Activated CD8-positive, alpha-beta T cell treated with anti-CD3 and anti-CD28 coated beads for 36 hours (primary cell): ENCODE results near the gene FAM3A. TPM values are rescaled to one million over a fixed set of nuclear protein-coding genes. Genes with fewer than 3 reads are reported as not detected.

Experiments used
- ATAC-seq: fragments of 200-7000 bp; cut with Tn5 transposase; one replicate; pipeline ENCODE4 v1.10.0; 2021; ENCODE audit warnings: mild to moderate bottlenecking, moderate library complexity
- CTCF ChIA-PET: fragments of 350-600 bp; sonication (Branson Sonifier 250); formaldehyde crosslinking; loops from one replicate; lab custom pipeline; 2021; ENCODE audit warnings: antibody characterized with exemption; lab: Charles Lee
- POLR2A ChIA-PET: fragments of 350-600 bp; sonication (Branson Sonifier 250); formaldehyde crosslinking; loops from one replicate; lab custom pipeline; 2021; ENCODE audit warnings: antibody characterized with exemption; lab: Charles Lee
- DNase-seq: peaks from one replicate; pipeline ENCODE4 v3.0.0-alpha.2; 2020
- H3K27ac Mint-ChIP-seq: one replicate; pipeline ENCODE4 v1.8.0; 2021; ENCODE audit warnings: mild to moderate bottlenecking, mixed read lengths
- H3K27me3 Mint-ChIP-seq: one replicate; pipeline ENCODE4 v1.8.0; 2021; ENCODE audit warnings: mixed read lengths
- H3K36me3 Mint-ChIP-seq: one replicate; pipeline ENCODE4 v1.8.0; 2021; ENCODE audit warnings: low read depth, mixed read lengths
- H3K4me1 Mint-ChIP-seq: one replicate; pipeline ENCODE4 v1.8.0; 2021; ENCODE audit warnings: low read depth, mixed read lengths
- H3K4me3 Mint-ChIP-seq: one replicate; pipeline ENCODE4 v1.8.0; 2021; ENCODE audit warnings: mild to moderate bottlenecking, moderate library complexity, mixed read lengths
- H3K9me3 Mint-ChIP-seq: one replicate; pipeline ENCODE4 v1.8.0; 2021; ENCODE audit warnings: mixed read lengths
- intact Hi-C: fragments of 100-400 bp; cut with micrococcal nuclease; formaldehyde crosslinking; loops from one replicate; pipeline ENCODE4 v1.10.0; 2022
- total RNA-seq, 2 experiments: library from RNA; stranded (reverse); gene quantifications; one replicate each; pipeline ENCODE4 v1.2.3, GENCODE V29; 2021
- TF ChIP-seq, protein P1 (sequence below): fragments of 200-600 bp; IDR thresholded peaks from one replicate; pipeline ENCODE4 v1.8.0; 2022; ENCODE audit warnings: antibody characterized with exemption, mild to moderate bottlenecking

Gene FAM3A
- total RNA-seq, 2 experiments from 2014 or later = 27.9 to 31.9 TPM

DNA sequence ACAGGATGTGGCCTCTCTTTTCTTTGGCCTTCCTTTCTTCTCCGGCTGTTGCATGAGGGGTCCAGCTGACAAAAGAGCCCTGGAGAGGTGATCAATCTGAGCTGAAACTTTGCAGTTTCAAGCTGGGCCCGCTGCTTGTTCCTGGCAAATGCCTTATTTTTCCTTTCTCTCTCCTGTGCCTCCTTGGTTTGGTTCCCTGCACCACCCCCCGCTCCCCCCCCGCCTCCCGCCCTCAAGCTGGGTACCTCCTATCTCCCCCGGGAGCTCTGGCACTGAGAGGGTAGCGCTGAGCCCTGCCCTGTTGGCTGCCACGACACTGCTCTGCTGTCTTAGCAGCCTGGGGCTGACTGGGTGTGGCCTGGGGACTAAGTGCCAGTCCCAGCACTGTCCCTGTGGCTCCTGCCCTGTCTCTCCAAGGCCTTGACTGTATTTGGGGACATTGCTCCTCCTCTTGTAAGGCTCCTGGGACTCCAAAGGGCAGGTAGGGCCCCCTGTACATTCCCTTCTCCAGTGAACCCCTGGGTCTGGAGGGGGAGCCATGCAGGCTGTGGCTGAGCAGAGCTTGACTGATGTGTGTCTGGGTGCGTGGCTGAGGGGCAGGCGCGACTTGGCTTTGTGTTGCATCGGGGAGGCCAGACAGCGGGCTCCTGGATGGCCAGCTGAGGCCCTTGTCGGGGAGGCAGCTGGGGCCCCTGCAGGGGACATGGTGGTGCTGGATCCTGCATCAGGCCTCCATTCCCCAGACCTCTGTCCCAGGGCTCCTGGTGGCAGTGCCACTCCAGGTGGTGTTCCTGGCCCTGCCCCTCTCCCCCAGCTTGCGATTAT is 56.9 kb downstream of the FAM3A start:
- Mint-ChIP-seq H3K36me3 (peaks cover 4% of the 10 kb centered on the region), H3K27ac (peak overlapping the region; percentile 49), H3K4me3 (peak overlapping the region; percentile 79), H3K9me3 (no peaks in the 10 kb centered on the region), H3K4me1 (peaks cover 6% of the 10 kb centered on the region), H3K27me3 (no peaks in the 10 kb centered on the region)
- DNase-seq (peak; percentile 22), ATAC-seq (peak; percentile 29)
- ChIA-PET POLR2A (interaction anchor here (1.1 to 2.6 kb wide), 2 partner anchors 47 to 60 kb away, joined by 3 to 8 read pairs; partner anchors contain the start of gene RPL10), CTCF (no interaction called here)
- TF ChIP-seq, protein P1, sequence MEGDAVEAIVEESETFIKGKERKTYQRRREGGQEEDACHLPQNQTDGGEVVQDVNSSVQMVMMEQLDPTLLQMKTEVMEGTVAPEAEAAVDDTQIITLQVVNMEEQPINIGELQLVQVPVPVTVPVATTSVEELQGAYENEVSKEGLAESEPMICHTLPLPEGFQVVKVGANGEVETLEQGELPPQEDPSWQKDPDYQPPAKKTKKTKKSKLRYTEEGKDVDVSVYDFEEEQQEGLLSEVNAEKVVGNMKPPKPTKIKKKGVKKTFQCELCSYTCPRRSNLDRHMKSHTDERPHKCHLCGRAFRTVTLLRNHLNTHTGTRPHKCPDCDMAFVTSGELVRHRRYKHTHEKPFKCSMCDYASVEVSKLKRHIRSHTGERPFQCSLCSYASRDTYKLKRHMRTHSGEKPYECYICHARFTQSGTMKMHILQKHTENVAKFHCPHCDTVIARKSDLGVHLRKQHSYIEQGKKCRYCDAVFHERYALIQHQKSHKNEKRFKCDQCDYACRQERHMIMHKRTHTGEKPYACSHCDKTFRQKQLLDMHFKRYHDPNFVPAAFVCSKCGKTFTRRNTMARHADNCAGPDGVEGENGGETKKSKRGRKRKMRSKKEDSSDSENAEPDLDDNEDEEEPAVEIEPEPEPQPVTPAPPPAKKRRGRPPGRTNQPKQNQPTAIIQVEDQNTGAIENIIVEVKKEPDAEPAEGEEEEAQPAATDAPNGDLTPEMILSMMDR = no peak
- intact Hi-C loops = no loop called here

DNA sequence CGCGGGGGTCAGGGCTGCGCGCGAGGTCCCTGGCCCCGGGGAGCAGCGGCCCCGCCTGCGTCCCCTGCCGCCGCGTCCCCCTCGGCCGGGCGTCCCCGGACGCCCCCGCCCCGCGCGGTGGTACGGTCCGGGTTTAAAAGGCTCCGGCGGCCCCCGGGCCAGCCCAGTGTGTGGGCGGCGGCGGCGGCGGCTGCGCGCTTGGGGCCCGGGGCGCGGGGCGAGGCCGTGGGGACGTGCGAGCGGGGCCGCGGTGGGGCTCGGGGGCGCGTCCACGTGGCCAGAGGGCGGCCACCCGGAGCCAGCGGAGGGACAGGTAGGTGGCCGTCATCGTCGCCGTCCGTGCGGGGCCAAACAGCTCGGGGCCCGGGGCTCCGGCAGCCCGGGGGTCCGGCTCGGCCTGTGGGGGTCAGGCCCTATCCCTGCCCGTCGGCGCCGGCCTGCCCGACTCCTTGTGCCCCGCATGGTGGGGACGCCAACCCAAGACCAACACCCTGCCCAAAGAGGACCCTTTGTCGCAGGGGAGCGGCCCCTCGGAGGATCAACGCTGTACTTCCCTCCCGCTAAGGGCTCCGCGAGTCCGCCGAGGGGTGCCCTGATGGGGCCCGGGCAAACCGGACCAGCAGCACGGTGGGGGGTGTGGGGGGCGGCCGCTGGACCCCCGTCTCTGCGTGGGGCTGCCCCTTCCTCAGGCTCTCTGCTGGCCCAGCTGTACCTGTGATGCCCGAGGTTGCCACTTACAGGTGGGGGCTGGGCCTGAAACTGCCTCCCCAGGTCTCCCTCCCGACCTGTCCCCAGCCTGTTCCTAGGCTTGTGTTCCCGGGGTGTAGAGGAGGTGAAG is 57.7 kb downstream of the FAM3A start, which contains the start of gene PLXNA3:
Gene PLXNA3, plus strand, starts transcription at position 166 of the 838 bp plus-strand sequence. CDS start 1,903 bp downstream, outside the sequence.
- TF ChIP-seq, protein P1 = no peak
- H3K4me3 Mint-ChIP-seq = peak within 1 kb of the TSS; percentile 87
- peak; percentile 59 for DNase-seq
- intact Hi-C loops = no loop called here
- H3K27ac Mint-ChIP-seq = peak within 1 kb of the TSS; percentile 86
- peaks cover 4% of the 10 kb centered on the region for H3K36me3 Mint-ChIP-seq
- no peaks in the 10 kb centered on the region for H3K27me3 Mint-ChIP-seq
- POLR2A ChIA-PET = interaction anchor here (0.8 to 2.6 kb wide), 4 partner anchors 46 to 488 kb away, joined by 3 to 8 read pairs (median 3); partner anchors contain the start of gene RPL10
- CTCF ChIA-PET = no interaction called here
- ATAC-seq = peak; percentile 79
- no peaks in the 10 kb centered on the region for H3K9me3 Mint-ChIP-seq
- peaks cover 6% of the 10 kb centered on the region for H3K4me1 Mint-ChIP-seq

DNA sequence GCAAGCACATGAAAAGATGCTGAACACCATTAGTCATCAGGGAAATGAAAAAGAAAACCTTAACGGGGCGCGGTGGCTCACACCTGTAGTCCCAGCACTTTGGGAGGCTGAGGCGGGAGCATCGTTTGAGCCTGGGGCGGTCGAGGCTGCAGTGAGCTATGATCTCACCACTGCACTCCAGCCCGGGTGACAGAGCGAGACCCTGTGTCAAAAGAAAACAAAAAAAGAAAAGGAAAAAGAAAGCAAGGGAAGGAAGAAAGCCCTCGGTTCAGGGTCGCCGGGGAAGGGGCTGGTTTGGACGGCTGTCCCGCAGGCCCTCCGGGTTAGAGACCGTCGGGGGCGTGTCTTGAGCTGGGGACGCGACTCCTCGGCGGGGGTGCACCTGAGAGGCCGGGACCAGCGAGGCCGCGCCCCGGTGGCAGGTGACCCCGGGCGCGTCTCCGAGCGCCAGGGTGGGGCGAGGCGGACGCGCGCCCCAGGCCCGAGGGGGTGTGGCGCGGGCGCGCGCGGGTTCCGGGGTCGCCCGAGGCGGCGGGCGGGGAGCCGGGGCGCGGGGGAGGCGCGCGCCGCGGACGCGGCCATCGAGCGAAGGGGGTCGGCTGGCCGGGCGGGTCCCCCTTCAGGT is 58.4 kb downstream of the FAM3A start:
- POLR2A ChIA-PET = interaction anchor here (0.8 to 2.6 kb wide), 3 partner anchors 58 to 488 kb away, joined by 3 to 8 read pairs (median 3); partner anchors contain the start of gene RPL10
- Mint-ChIP-seq H3K27ac (peak overlapping the region; percentile 86), H3K36me3 (peaks cover 7% of the 10 kb centered on the region), H3K4me3 (peak overlapping the region; percentile 87), H3K4me1 (peaks cover 6% of the 10 kb centered on the region), H3K9me3 (no peaks in the 10 kb centered on the region), H3K27me3 (no peaks in the 10 kb centered on the region)
- TF ChIP-seq, protein P1 = no peak
- ATAC-seq (peak; percentile 74), DNase-seq (peak; percentile 57)
- CTCF ChIA-PET = no interaction called here
- intact Hi-C loops = no loop called here

Other genes starting within 250 kb of the FAM3A start
- not detected for gene TEX28, start 221.1 kb downstream of the FAM3A start, total RNA-seq
- gene TKTL1, start 220.4 kb downstream of the FAM3A start, total RNA-seq = 1 to 10 TPM in 1 of 2 experiments, under 1 TPM in 1; 0.67 to 1.0 TPM
- 1,000 to 10,000 TPM; 1,057 to 1,091 TPM for gene FLNA, start 141.6 kb downstream of the FAM3A start, total RNA-seq
- 10 to 100 TPM; 92.4 to 96.6 TPM for gene EMD, start 136.9 kb downstream of the FAM3A start, total RNA-seq
- 1,000 to 10,000 TPM; 3,574 to 3,675 TPM for gene RPL10, start 117.9 kb downstream of the FAM3A start, total RNA-seq
- 10 to 100 TPM in 1 of 2 experiments, 1 to 10 TPM in 1; 9.4 to 10.3 TPM for gene DNASE1L1, start 107.0 kb downstream of the FAM3A start, total RNA-seq
- 10 to 100 TPM; 49.8 to 53.4 TPM for gene TAFAZZIN, start 104.7 kb downstream of the FAM3A start, total RNA-seq
- gene ATP6AP1, start 87.6 kb downstream of the FAM3A start, total RNA-seq = 10 to 100 TPM; 21.3 to 22.5 TPM
- 10 to 100 TPM; 76.5 TPM for gene GDI1, start 79.1 kb downstream of the FAM3A start, total RNA-seq
- gene FAM50A, start 72.1 kb downstream of the FAM3A start, total RNA-seq = 10 to 100 TPM; 43.6 to 47.5 TPM
- 10 to 100 TPM; 36.5 to 40.5 TPM for gene PLXNA3, start 58.0 kb downstream of the FAM3A start, total RNA-seq
- 10 to 100 TPM; 49.8 to 50.1 TPM for gene LAGE3, start 37.0 kb downstream of the FAM3A start, total RNA-seq
- 10 to 100 TPM; 46.5 to 47.6 TPM for gene UBL4A, start 29.6 kb downstream of the FAM3A start, total RNA-seq
- gene SLC10A3, start 25.6 kb downstream of the FAM3A start, total RNA-seq = 10 to 100 TPM; 13.2 to 14.1 TPM
- gene G6PD, start 30.6 kb upstream of the FAM3A start, total RNA-seq = 10 to 100 TPM; 88.4 to 92.5 TPM
- 10 to 100 TPM; 34.4 to 40.6 TPM for gene IKBKG, start 31.4 kb upstream of the FAM3A start, total RNA-seq
- not detected for gene CTAG1A, start 68.9 kb upstream of the FAM3A start, total RNA-seq
- gene CTAG1B, start 103.0 kb upstream of the FAM3A start, total RNA-seq = not detected
- not detected for gene CTAG2, start 137.3 kb upstream of the FAM3A start, total RNA-seq
- gene GAB3, start 234.8 kb upstream of the FAM3A start, total RNA-seq = 1 to 10 TPM; 3.9 to 5.0 TPM
- 100 to 1,000 TPM; 132 to 138 TPM for gene DKC1, start 246.6 kb upstream of the FAM3A start, total RNA-seq